WI38 (cell line): ENCODE results near the gene CCDC9.
A peak's percentile ranks its signal among the peaks of the same experiment; 100 is the strongest.
"Not testable (repeated sequence)": the region's sequence is repeated elsewhere in the genome, so short reads cannot be mapped to it uniquely, and the experiment has no call there.

Source experiments
- H3K4me3 ChIP-seq: 2 replicates; pipeline ENCODE4 v1.5.1; 2011; ENCODE audit warnings: low read depth, mild to moderate bottlenecking, control low read depth, low read length
- CTCF ChIP-seq: IDR thresholded peaks from 2 replicates; pipeline ENCODE4 v1.5.1; 2012; ENCODE audit warnings: low read depth, mild to moderate bottlenecking, control low read depth, low read length

Gene CCDC9

DNA sequence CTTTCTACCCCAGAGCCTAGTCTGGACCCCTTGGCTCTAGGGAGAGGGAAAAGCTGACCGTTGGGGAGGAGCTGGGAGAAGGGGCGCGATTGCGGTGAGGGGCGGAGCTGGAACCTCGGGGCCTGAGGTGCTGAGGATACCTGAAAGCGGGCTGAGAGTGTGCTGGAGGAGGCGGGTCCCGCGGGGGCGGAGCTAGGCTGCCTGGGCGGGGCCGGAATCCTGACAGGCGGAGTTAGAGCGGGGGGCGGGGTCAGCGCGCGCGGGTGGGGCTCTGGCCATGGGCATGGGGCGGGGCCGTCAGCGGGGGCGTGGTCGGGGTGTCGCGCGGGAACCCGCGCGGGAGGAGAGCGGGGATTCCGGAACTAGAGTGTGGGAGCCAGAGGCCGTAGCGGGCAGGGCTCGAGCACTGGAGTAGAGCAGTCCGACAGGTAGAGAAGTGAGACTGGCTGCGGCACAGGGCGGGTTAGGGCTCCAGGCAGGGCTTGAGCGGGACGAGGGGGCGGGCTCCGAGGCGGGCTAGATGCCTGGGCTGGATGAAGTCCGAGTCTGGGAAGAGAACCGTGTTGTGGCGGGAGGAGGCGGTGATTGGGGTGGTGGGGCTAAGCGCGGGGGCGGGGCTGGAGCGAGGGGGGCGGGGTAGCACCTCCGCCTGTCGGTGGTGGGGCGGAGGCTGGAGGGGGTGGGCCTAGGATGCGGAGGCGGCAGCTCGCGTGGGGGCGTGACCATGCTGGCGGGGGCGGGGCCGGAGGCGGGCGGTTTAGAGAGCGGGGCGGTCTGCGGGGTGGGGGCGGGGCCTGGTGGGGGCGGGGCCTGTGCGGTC is 18.0 kb downstream of the CCDC9 start, which contains the start of gene INAFM1:
Gene INAFM1 (plus strand): TSS at position 815 of the 820 bp plus-strand sequence. CDS start 35 bp downstream, outside the sequence.
- no peak for TF ChIP-seq CTCF
- H3K4me3 ChIP-seq: peak within 1 kb of the TSS; percentile 71

- H3K4me3 ChIP-seq: peak overlapping the region; percentile 49
- no peak for TF ChIP-seq CTCF
These were observed 18.8 kb downstream of the CCDC9 start for GRCh38 chr19:47274891-47275761.

GRCh38 chr19:47275791-47276461 is 19.6 kb downstream of the CCDC9 start:
- no peak for TF ChIP-seq CTCF
- H3K4me3 ChIP-seq: no peak overlapping the region; the same call in 1 of the 2 replicates

GRCh38 chr19:47276513-47276912 is 20.2 kb downstream of the CCDC9 start:
- H3K4me3 ChIP-seq: not testable (repeated sequence)

DNA sequence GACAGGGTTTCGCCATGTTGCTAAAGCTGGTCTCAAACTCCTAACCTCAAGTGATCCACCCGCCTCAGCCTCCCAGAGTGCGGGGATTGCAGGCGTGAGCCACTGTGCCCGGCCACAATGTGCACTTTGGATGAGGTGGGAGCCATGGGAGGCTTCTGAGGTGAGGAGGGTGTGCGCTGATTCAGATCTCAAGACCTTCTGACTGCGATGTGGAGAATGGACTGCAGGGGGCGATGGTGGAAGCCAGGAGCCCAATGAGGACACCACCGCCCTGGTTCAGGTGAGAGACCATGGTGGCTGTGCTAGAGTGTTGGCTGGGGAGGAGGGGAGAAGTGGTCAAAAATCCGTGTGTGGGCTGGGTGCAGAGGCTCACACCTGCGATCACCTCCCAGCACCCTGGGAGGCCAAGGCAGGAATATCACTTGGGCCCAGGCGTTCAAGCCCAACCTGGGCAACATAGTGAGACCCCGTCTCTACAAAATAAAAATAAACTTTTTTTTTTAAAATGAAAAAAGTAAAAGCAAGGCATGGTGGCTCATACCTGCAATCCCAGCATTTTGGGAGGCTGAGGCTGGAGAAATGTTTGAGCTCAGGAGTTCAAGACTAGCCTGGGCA is 24.0 kb downstream of the CCDC9 start:
- TF ChIP-seq CTCF: peak; percentile 47
- no peak overlapping the region for H3K4me3 ChIP-seq

DNA sequence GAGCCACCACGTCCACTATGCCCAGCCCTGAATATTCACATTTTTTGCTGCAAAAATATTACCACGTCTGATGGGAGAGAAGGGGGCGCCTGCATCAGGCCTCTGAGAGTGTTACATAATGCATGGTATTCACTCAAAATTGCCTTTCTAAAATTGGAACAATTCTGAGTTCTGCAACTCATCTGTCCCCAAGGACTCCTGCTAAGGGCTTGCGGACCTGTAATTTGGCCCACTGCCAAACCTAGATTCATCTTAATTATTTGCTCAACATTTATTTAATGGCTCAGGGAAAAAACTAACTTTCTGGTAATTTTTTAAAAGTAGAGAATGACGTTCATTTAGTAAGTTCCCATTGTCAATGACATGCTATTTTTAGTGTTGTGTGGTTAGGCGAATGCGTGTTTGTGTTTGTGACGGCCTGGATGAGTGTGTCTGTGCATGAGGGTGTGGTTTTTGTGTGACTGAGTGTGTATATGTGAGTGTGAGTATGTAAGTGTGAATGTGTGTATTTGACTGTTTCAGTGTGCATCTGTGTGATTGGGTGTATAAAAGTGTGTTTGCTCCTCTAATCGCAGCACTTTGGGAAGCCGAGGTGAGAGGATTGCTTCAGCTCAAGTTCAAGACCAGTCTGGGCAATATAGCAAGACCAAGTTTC is 27.2 kb downstream of the CCDC9 start:
- no peak for TF ChIP-seq CTCF
- H3K4me3 ChIP-seq: no peak overlapping the region

GRCh38 chr19:47284324-47284899 is 28.1 kb downstream of the CCDC9 start:
- peak; percentile 72 for TF ChIP-seq CTCF
- no peak overlapping the region for H3K4me3 ChIP-seq
